Keratinocyte (primary cell): ENCODE data around the gene FAIM2.

ENCODE experiments used
- CTCF ChIP-seq, 3 experiments: IDR thresholded peaks in 1 of 3; conservative IDR thresholded peaks in 1 of 3; optimal IDR thresholded peaks in 1 of 3; 2 replicates in 2 of 3; 3 replicates in 1 of 3; pipeline versions ENCODE3 to v1.5.1; 2011; ENCODE audit warnings: low read length in 3 of 3, mild to moderate bottlenecking in 3 of 3, moderate library complexity in 2 of 3, control low read depth in 1 of 3, inconsistent platforms in 1 of 3; ENCODE audit not compliant: insufficient read depth in 2 of 3; ENCODE audit errors: extremely low read depth in 1 of 3
- EZH2 ChIP-seq: IDR thresholded peaks from one replicate; pipeline ENCODE4 v1.6.1; 2012; ENCODE audit warnings: inconsistent platforms, mild to moderate bottlenecking, low read length, moderate library complexity

GRCh38 chr12:49917788-49918173 lies 14.1 kb upstream of the FAIM2 start:
- TF ChIP-seq CTCF (optimal IDR thresholded peaks at IDR 0.05 in 1 of 3, IDR thresholded peaks at IDR 0.05 in 1 of 3, conservative IDR thresholded peaks at IDR 0.05 in 1 of 3; ENCODE audit: extremely low read depth in 1 of 3, insufficient read depth in 2 of 3, low read length in 3 of 3) (no peak), EZH2 (no peak)
